Measurements from ENCODE around the gene CARMIL1. TPM values are rescaled to one million over a fixed set of nuclear protein-coding genes. Genes with fewer than 3 reads are reported as not detected.

The CARMIL1 gene
- total RNA-seq, 2 experiments from 2014 or later = 3.9 to 4.0 TPM

DNA sequence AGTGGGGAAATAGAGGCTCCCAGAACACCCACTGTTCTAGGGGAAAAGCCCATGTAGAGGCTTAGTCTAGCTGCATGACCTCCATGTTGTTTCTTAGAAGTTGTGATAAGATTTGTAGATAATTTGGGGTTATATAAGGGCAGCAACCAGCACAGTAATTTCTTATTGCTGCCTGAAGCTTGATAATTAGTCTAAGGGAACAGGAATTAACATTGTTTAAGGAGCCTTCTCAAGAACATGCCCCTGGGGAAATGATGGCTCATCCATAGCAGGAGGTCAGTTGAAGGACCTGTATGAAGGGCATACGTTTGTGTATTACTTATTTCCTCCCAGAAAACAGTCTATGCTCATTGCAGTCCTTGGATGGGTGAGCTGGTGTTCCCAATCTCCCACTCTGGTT lies 202.1 kb downstream of the CARMIL1 start:
- CTCF ChIA-PET = interaction anchor here (2.2 kb wide), 2 partner anchors 9 to 216 kb away, joined by 5 to 7 read pairs; no protein-coding TSS in a partner anchor

DNA sequence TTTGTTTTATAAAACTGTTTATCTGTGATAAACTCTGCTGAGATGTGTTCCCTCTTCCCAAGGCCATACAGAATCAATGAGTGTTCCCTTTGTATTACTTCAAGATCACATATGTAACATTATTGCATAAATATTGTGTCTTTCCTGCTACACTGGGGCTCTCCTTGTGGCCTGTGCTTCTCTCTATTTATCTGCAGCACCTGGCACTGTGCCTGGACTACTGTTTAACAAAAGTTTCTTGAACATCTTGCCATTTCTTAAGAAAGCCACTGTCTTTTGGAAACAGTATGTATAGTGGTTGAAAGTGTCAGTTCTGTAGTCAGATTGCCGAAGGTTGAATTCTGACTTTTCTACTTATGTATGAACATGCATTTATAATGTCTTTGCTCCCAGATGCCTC lies 203.8 kb downstream of the CARMIL1 start:
- intact Hi-C loops (cut with micrococcal nuclease) = no loop called here
- Mint-ChIP-seq H3K27ac (no peak overlapping the region), H3K9me3 (no peaks in the 10 kb centered on the region), H3K36me3 (ENCODE audit: low read depth) (peaks cover 2% of the 10 kb centered on the region), H3K4me1 (ENCODE audit: low read depth) (no peaks in the 10 kb centered on the region), H3K4me3 (no peak overlapping the region), H3K27me3 (ENCODE audit: low read depth) (no peaks in the 10 kb centered on the region)
- CTCF ChIA-PET = no interaction called here
- no peak for DNase-seq

More for the DNA sequence above, 202.1 kb downstream of the CARMIL1 start:
- intact Hi-C loops (cut with micrococcal nuclease) = no loop called here
- Mint-ChIP-seq H3K4me1 (ENCODE audit: low read depth) (peaks cover 2% of the 10 kb centered on the region), H3K4me3 (no peak overlapping the region), H3K27ac (no peak overlapping the region), H3K36me3 (ENCODE audit: low read depth) (peaks cover 2% of the 10 kb centered on the region), H3K27me3 (ENCODE audit: low read depth) (no peaks in the 10 kb centered on the region), H3K9me3 (no peaks in the 10 kb centered on the region)
- DNase-seq = no peak

DNA sequence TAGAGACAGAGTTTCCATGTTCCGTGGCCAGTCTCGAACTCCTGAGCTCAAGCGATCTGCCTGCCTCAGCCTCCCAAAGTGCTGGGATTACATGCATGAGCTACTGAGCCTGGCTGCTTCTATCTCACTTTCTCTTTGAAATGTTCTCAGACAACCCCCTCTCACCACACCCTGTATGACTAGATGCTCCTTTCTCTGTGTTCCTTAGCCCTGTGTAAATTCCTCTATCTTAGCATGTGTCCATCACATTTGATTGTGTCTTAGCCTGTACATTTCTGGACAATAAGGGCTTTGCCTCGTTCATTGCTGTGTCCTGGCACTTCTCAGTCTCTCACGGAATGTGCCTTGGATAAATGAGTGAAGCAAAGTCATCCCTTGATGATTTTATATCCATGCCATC lies 204.8 kb downstream of the CARMIL1 start:
- H3K9me3 Mint-ChIP-seq = no peaks in the 10 kb centered on the region
- H3K27ac Mint-ChIP-seq = no peak overlapping the region
- DNase-seq = no peak
- H3K27me3 Mint-ChIP-seq (ENCODE audit: low read depth) = no peaks in the 10 kb centered on the region
- no peak overlapping the region for H3K4me3 Mint-ChIP-seq
- peaks cover 2% of the 10 kb centered on the region for H3K36me3 Mint-ChIP-seq (ENCODE audit: low read depth)
- CTCF ChIA-PET = interaction anchor here (0.9 to 1.0 kb wide), 2 partner anchors 11 to 218 kb away, joined by 3 read pairs; no protein-coding TSS in a partner anchor
- intact Hi-C loops (cut with micrococcal nuclease) = no loop called here
- no peaks in the 10 kb centered on the region for H3K4me1 Mint-ChIP-seq (ENCODE audit: low read depth)

DNA sequence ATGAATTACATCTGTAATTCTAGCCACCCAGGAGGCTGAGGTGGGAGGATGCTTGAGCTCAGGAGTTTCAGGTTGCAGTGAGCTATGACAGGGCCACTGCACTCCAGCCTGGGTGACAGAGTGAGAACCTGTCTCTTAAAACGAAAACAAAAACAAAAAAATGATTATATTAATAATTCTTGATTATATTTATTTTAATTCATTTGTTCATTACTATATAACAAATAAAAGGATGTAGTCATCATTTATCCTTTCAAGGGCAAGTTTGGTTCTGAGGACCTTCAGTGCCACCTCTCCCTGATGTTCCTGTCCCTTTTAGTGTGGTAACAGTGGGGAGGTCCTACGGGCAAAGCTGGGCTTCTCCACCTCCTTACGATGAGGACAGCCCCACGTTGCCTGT lies 205.7 kb downstream of the CARMIL1 start:
- intact Hi-C loops (cut with micrococcal nuclease) = no loop called here
- DNase-seq = no peak
- no peaks in the 10 kb centered on the region for H3K27me3 Mint-ChIP-seq (ENCODE audit: low read depth)
- H3K9me3 Mint-ChIP-seq = no peaks in the 10 kb centered on the region
- peaks cover 3% of the 10 kb centered on the region for H3K4me1 Mint-ChIP-seq (ENCODE audit: low read depth)
- H3K4me3 Mint-ChIP-seq = no peak overlapping the region
- no peak overlapping the region for H3K27ac Mint-ChIP-seq
- H3K36me3 Mint-ChIP-seq (ENCODE audit: low read depth) = peaks cover 2% of the 10 kb centered on the region
- CTCF ChIA-PET = interaction anchor here (1.7 kb wide), 1 partner anchor 206 kb away, joined by 3 read pairs; the partner anchor contains the start of gene CARMIL1

DNA sequence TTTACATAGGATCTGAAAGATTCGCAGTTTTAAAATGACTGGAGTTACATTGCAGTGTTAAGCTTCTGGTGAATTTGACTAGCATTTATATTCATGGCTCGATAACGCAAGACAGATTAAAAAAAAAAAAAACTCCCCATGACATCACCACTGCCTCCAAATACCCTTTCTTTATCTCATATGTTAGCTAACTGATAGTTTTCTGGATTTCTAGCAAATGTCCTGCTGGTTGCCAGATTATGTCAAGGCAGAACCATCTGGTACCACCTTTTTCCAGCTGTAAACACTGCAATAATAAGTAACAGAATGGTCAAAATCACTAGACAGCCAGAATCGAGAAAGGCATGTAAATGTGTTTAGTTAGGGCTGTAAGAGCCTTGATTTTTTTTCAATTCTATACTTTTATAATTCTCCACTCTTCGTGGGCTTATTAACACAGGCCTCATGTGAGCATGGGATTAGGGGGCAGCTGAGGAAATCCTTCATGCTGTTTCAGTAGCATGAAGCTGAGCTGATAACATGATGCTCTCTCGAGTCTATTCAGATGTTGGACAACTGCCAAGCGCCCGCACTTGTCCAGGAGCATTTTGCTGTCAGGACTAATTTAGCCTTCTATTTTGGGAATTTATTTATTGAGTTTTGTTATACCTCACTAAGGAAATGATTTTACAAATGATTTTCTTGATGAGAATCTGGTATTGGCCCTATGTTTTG lies 206.8 kb downstream of the CARMIL1 start:
- peaks cover 6% of the 10 kb centered on the region for H3K4me1 Mint-ChIP-seq (ENCODE audit: low read depth)
- H3K4me3 Mint-ChIP-seq = no peak overlapping the region
- H3K27ac Mint-ChIP-seq = no peak overlapping the region
- peaks cover 2% of the 10 kb centered on the region for H3K36me3 Mint-ChIP-seq (ENCODE audit: low read depth)
- CTCF ChIA-PET = interaction anchor here (0.7 to 3.7 kb wide), 3 partner anchors 207 to 220 kb away, joined by 3 to 24 read pairs (median 3); partner anchors contain the start of gene CARMIL1
- H3K9me3 Mint-ChIP-seq = no peaks in the 10 kb centered on the region
- DNase-seq = no peak
- H3K27me3 Mint-ChIP-seq (ENCODE audit: low read depth) = no peaks in the 10 kb centered on the region
- intact Hi-C loops (cut with micrococcal nuclease) = no loop called here

DNA sequence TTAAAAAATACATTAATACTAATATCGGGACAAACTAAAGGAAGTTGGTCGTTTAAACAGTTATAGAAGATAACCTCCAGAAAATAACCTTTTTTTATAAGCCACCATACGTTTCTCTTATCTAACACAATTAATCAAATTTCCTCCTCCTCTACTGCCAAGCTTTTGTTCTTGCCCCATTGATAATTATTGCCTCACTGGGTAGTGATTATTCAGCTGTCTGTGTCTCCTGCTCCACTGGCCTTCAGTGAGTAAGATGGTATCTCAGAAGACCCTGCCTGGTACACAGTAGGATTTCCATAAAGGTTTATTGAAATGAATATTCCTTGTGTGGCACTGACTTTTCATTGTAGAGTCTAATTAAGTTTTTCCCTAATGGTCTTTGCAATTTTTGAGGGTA lies 207.4 kb downstream of the CARMIL1 start:
- H3K27me3 Mint-ChIP-seq (ENCODE audit: low read depth) = no peaks in the 10 kb centered on the region
- intact Hi-C loops (cut with micrococcal nuclease) = no loop called here
- H3K4me3 Mint-ChIP-seq = no peak overlapping the region
- peaks cover 2% of the 10 kb centered on the region for H3K36me3 Mint-ChIP-seq (ENCODE audit: low read depth)
- H3K9me3 Mint-ChIP-seq = no peaks in the 10 kb centered on the region
- no peak for DNase-seq
- H3K27ac Mint-ChIP-seq = no peak overlapping the region
- peaks cover 6% of the 10 kb centered on the region for H3K4me1 Mint-ChIP-seq (ENCODE audit: low read depth)
- CTCF ChIA-PET = interaction anchor here (1.0 to 3.7 kb wide), 3 partner anchors 10 to 221 kb away, joined by 7 to 24 read pairs (median 19); partner anchors contain the start of gene CARMIL1

DNA sequence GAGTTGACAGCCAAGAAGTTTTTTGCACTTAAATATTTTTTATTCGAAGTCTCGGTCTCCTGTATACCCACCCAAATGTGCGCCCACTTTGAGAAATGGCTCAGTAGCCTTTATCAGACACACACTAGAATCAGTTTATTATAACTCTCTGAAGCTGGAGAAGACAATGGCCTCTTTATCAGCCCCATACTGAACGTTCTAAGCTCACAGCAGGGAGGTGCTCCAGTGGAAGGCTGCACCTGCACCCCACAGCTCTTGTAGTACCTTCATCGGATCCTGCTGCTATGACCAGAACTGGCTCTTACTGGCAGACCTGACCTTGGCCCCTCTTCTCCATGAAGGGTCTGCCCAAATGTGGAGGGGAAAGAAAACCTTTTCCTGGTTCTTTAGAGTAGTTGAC lies 207.8 kb downstream of the CARMIL1 start:
- H3K27me3 Mint-ChIP-seq (ENCODE audit: low read depth) = no peaks in the 10 kb centered on the region
- CTCF ChIA-PET = interaction anchor here (1.0 to 3.7 kb wide), 3 partner anchors 10 to 221 kb away, joined by 7 to 24 read pairs (median 19); partner anchors contain the start of gene CARMIL1
- H3K36me3 Mint-ChIP-seq (ENCODE audit: low read depth) = peaks cover 2% of the 10 kb centered on the region
- no peak for DNase-seq
- H3K4me1 Mint-ChIP-seq (ENCODE audit: low read depth) = peaks cover 6% of the 10 kb centered on the region
- intact Hi-C loops (cut with micrococcal nuclease) = no loop called here
- H3K27ac Mint-ChIP-seq = no peak overlapping the region
- no peaks in the 10 kb centered on the region for H3K9me3 Mint-ChIP-seq
- H3K4me3 Mint-ChIP-seq = no peak overlapping the region

DNA sequence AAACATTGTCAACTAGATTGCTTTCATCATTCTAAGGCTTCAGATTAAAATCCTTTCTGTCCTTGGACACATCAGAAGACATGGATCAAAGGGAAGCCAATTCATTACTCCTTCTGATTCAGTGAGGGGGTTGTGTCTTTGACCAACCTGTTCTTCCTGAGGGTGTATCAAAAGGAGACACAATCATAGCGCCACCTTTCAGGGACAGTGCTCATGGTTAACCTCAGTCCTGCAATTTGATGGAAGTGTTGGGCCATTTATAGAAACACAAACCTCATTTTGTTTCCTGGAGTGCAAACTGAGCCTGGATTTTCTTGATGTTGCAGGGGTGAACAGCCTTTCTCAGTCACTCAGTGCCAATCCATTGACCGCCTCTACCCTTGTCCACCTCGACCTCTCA lies 209.0 kb downstream of the CARMIL1 start:
- CTCF ChIA-PET = interaction anchor here (2.5 to 3.7 kb wide), 3 partner anchors 209 to 222 kb away, joined by 19 to 24 read pairs (median 20); partner anchors contain the start of gene CARMIL1
- no peaks in the 10 kb centered on the region for H3K27me3 Mint-ChIP-seq (ENCODE audit: low read depth)
- peaks cover 6% of the 10 kb centered on the region for H3K4me1 Mint-ChIP-seq (ENCODE audit: low read depth)
- intact Hi-C loops (cut with micrococcal nuclease) = no loop called here
- no peaks in the 10 kb centered on the region for H3K9me3 Mint-ChIP-seq
- DNase-seq = no peak
- H3K27ac Mint-ChIP-seq = no peak overlapping the region
- no peak overlapping the region for H3K4me3 Mint-ChIP-seq
- no peaks in the 10 kb centered on the region for H3K36me3 Mint-ChIP-seq (ENCODE audit: low read depth)

DNA sequence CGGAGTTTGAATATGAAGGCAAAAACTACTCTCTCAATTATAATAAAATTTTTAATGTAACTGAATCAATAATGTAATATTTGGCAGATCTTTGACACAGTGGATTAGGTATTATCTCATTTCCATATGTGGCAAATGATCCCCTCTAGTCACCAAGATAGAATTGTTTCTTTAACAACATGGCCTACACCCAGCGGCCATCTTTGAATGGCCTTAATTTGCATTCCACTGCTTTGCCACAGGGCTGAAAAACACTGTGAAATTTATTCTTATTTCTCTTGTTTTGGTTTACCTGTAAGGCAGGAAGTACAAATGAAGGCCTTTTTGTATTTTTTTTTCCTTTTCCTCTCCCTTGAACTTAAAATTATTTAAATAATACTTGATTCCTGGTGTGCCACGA lies 210.2 kb downstream of the CARMIL1 start:
- no peak overlapping the region for H3K27ac Mint-ChIP-seq

DNA sequence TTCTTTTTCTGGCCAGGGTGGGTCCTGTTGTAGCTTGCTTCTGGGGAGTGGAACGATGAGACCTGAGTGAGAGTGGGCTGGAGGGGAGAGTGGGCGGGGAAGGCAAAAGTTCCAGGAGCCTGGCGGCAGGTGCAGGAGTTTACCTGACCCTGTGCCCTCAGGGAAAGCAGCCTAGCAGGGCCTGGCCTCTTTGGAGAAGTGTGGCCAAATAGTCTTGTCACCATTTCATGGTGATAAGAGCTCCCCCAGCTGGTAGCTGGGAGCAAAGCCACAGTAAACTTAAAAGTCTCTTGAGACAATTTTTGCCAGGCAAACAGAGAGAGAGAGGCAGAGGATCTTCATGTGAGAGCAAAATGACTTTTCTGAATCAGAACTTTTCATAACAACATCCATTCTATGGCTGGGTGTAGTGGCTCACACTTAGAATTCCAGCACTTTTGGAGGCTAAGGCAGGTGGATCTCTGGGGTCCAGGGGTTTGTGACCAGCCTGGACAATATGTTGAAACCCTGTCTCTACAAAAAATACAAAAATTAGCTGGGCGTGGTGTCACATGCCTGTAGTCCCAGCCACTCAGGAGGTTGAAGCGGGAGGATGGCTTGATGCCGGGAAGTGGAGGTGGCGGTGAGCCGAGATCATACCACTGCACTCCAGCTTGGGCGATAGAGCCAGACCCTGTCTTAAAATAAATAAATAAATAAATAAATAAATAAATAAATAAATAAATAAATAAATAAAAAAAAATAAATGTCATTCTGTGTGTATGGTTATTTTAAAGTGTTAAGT lies 211.0 kb downstream of the CARMIL1 start:
- CTCF ChIA-PET = interaction anchor here (0.6 to 3.4 kb wide), 35 partner anchors 9 to 267 kb away, joined by 3 to 107 read pairs (median 4); partner anchors contain the start of gene CARMIL1
- Mint-ChIP-seq H3K27ac (no peak overlapping the region), H3K36me3 (ENCODE audit: low read depth) (no peaks in the 10 kb centered on the region), H3K4me1 (ENCODE audit: low read depth) (peaks cover 6% of the 10 kb centered on the region), H3K4me3 (no peak overlapping the region), H3K27me3 (ENCODE audit: low read depth) (no peaks in the 10 kb centered on the region), H3K9me3 (no peaks in the 10 kb centered on the region)
- DNase-seq = peak; percentile 82
- intact Hi-C loops (cut with micrococcal nuclease) = loop anchor here (1.0 to 10.0 kb wide), 7 partner anchors 67 to 455 kb away; partner anchors contain the start of gene CARMIL1

More for the DNA sequence above, 210.2 kb downstream of the CARMIL1 start:
- H3K4me3 Mint-ChIP-seq = no peak overlapping the region
- H3K36me3 Mint-ChIP-seq (ENCODE audit: low read depth) = no peaks in the 10 kb centered on the region
- H3K9me3 Mint-ChIP-seq = no peaks in the 10 kb centered on the region
- intact Hi-C loops (cut with micrococcal nuclease) = no loop called here
- peaks cover 6% of the 10 kb centered on the region for H3K4me1 Mint-ChIP-seq (ENCODE audit: low read depth)
- no peak for DNase-seq
- CTCF ChIA-PET = interaction anchor here (0.6 to 3.4 kb wide), 27 partner anchors 8 to 266 kb away, joined by 3 to 107 read pairs (median 5); partner anchors contain the start of gene CARMIL1
- H3K27me3 Mint-ChIP-seq (ENCODE audit: low read depth) = no peaks in the 10 kb centered on the region

DNA sequence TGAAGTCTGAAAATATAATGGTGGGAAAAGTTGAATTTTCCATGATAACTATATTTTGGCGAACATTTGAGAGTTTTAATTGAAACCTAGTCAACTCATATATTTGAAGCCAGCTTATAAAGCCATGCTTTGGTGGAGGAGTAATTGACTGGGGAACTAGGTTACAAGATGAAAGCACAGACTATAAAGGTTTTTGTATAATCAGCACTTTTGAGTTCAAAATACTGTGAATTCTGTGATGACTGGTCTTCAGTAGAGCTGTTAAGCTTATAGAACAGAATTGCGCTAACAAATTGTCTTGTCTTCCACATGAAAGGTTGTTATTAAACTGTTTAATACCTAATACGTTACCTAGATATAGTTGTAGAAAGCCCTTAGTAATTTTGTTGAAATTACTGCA lies 213.8 kb downstream of the CARMIL1 start:
- Mint-ChIP-seq H3K36me3 (ENCODE audit: low read depth) (no peaks in the 10 kb centered on the region), H3K4me1 (ENCODE audit: low read depth) (peaks cover 6% of the 10 kb centered on the region), H3K4me3 (no peak overlapping the region), H3K27me3 (ENCODE audit: low read depth) (no peaks in the 10 kb centered on the region), H3K27ac (no peak overlapping the region), H3K9me3 (no peaks in the 10 kb centered on the region)
- CTCF ChIA-PET = interaction anchor here (0.5 to 4.0 kb wide), 2 partner anchors 99 to 227 kb away, joined by 4 to 21 read pairs; no protein-coding TSS in a partner anchor
- intact Hi-C loops (cut with micrococcal nuclease) = loop anchor here (5.0 to 10.0 kb wide), 2 partner anchors 64 to 452 kb away; no protein-coding TSS in a partner anchor
- no peak for DNase-seq

DNA sequence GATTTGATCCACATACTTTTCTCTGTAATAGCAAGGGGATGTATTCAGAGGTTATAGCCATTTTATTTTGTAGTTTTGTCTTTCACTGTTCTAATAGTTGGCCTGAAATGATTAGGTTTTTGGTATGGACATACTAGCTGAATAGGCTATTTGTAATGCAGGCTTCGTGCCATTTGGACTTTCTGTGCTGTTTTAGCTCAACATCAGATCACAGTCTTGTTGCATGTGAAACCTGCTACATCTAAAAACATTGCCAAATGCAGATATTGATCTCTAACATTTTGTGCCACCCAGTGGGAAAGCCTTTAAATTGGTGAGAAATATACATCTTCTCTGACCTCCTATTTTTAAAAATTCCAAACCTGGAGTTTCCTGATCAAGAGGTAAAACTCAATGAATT lies 215.3 kb downstream of the CARMIL1 start:
- no peak overlapping the region for H3K4me3 Mint-ChIP-seq
- no peaks in the 10 kb centered on the region for H3K27me3 Mint-ChIP-seq (ENCODE audit: low read depth)
- no peak for DNase-seq
- no peaks in the 10 kb centered on the region for H3K36me3 Mint-ChIP-seq (ENCODE audit: low read depth)
- CTCF ChIA-PET = interaction anchor here (0.6 to 4.0 kb wide), 4 partner anchors 40 to 229 kb away, joined by 3 to 21 read pairs (median 4); partner anchors contain the start of gene CARMIL1
- intact Hi-C loops (cut with micrococcal nuclease) = loop anchor here (5.0 to 10.0 kb wide), 2 partner anchors 63 to 450 kb away; no protein-coding TSS in a partner anchor
- H3K9me3 Mint-ChIP-seq = no peaks in the 10 kb centered on the region
- no peak overlapping the region for H3K27ac Mint-ChIP-seq
- peaks cover 6% of the 10 kb centered on the region for H3K4me1 Mint-ChIP-seq (ENCODE audit: low read depth)
